CD4-positive, alpha-beta T cell (primary cell): Measurements from ENCODE around the gene KCNMA1. TPM values are rescaled to one million over a fixed set of nuclear protein-coding genes. Genes with fewer than 3 reads are reported as not detected.

Experiments used
- ATAC-seq: fragments of 200-7000 bp; cut with Tn5 transposase; one replicate; pipeline ENCODE4 v1.10.0; 2022; ENCODE audit warnings: mild to moderate bottlenecking; ENCODE audit not compliant: poor library complexity
- CTCF ChIA-PET: fragments of 350-600 bp; sonication (Branson Sonifier 250); formaldehyde crosslinking; loops from one replicate; lab custom pipeline; 2021; ENCODE audit warnings: antibody characterized with exemption, inconsistent platforms; lab: Charles Lee
- POLR2A ChIA-PET: fragments of 350-600 bp; sonication (Branson Sonifier 250); formaldehyde crosslinking; loops from one replicate; lab custom pipeline; 2021; ENCODE audit warnings: antibody characterized with exemption, inconsistent platforms; lab: Charles Lee
- DNase-seq, 14 experiments: peaks; one replicate each; pipeline ENCODE4 v3.0.0-alpha.2; 2013 to 2020; ENCODE audit warnings: mixed read lengths in 2 of 14
- H3K27ac ChIP-seq, 2 donors: one replicate each; pipeline versions ENCODE4 v1.5.1 to v1.7.0; 2013; ENCODE audit warnings: low read length in 2 of 2, low read depth in 1 of 2, mild to moderate bottlenecking in 1 of 2
- H3K27me3 ChIP-seq, 2 experiments: 1 replicate in 1 of 2; 2 replicates in 1 of 2; pipeline versions ENCODE4 v1.6.1 to v1.7.0; 2013; ENCODE audit warnings: low read length in 2 of 2, control low read depth in 1 of 2, mild to moderate bottlenecking in 1 of 2, moderate library complexity in 1 of 2; ENCODE audit not compliant: insufficient read depth in 2 of 2, control insufficient read depth in 1 of 2
- H3K36me3 ChIP-seq: one replicate; pipeline ENCODE4 v1.6.1; 2013; ENCODE audit warnings: low read length, control low read depth; ENCODE audit not compliant: insufficient read depth
- H3K4me1 ChIP-seq: one replicate; pipeline ENCODE4 v1.6.1; 2013; ENCODE audit warnings: low read length, control low read depth; ENCODE audit not compliant: insufficient read depth
- H3K4me3 ChIP-seq: one replicate; pipeline ENCODE4 v1.5.1; 2013; ENCODE audit warnings: mild to moderate bottlenecking, low read length, moderate library complexity
- H3K9me3 ChIP-seq, 2 experiments: 1 replicate in 1 of 2; 2 replicates in 1 of 2; pipeline versions ENCODE4 v1.6.1 to v1.7.0; 2013; ENCODE audit warnings: low read length in 2 of 2, mild to moderate bottlenecking in 2 of 2, control low read depth in 1 of 2, moderate library complexity in 1 of 2; ENCODE audit not compliant: control insufficient read depth in 1 of 2, insufficient read depth in 1 of 2
- H3K27ac Mint-ChIP-seq: one replicate; pipeline ENCODE4 v1.8.0; 2020; ENCODE audit warnings: mixed read lengths
- H3K27me3 Mint-ChIP-seq: one replicate; pipeline ENCODE4 v1.8.0; 2021; ENCODE audit warnings: mixed read lengths
- H3K36me3 Mint-ChIP-seq: one replicate; pipeline ENCODE4 v1.8.0; 2021; ENCODE audit warnings: low read depth, mixed read lengths
- H3K4me1 Mint-ChIP-seq: one replicate; pipeline ENCODE4 v1.8.0; 2021; ENCODE audit warnings: low read depth, mixed read lengths
- H3K4me3 Mint-ChIP-seq: one replicate; pipeline ENCODE4 v1.8.0; 2020; ENCODE audit warnings: mild to moderate bottlenecking, mixed read lengths
- H3K9me3 Mint-ChIP-seq: one replicate; pipeline ENCODE4 v1.8.0; 2020; ENCODE audit warnings: mixed read lengths
- CTCF ChIP-seq: fragments of 200-600 bp; IDR thresholded peaks from one replicate; pipeline ENCODE4 v1.8.0; 2022; ENCODE audit warnings: antibody characterized with exemption, mild to moderate bottlenecking
- intact Hi-C, 2 experiments: fragments of 100-400 bp; cut with DNase I in 1 of 2; cut with micrococcal nuclease in 1 of 2; formaldehyde crosslinking; loops; one replicate each; pipeline versions ENCODE4 v1.15.1 to v1.9.0; 2023 to 2025; cut with DNase I, micrococcal nuclease
- total RNA-seq, 174 experiments: library from RNA in 2 of 174; stranded (reverse) in 2 of 174; gene quantifications; one replicate each; pipeline ENCODE4 v1.2.3 and lab custom pipeline; 2021 to 2026

The KCNMA1 gene
- total RNA-seq, 2 experiments from 2014 or later, result not detected

- intact Hi-C loops, result no loop called here
- ATAC-seq (no peak), DNase-seq (no peak)
- no peak overlapping the region for H3K4me3 ChIP-seq
- no peak overlapping the region for H3K27ac ChIP-seq
- no peaks in the 10 kb centered on the region for H3K9me3 Mint-ChIP-seq
- H3K27me3 Mint-ChIP-seq, result peaks cover 70% of the 10 kb centered on the region
- POLR2A ChIA-PET, result no interaction called here
- H3K9me3 ChIP-seq, result no peaks in the 10 kb centered on the region
- H3K27ac Mint-ChIP-seq, result no peak overlapping the region
- no peak overlapping the region for H3K4me3 Mint-ChIP-seq
- peaks cover 26 to 54% of the 10 kb centered on the region in 2 experiments for H3K27me3 ChIP-seq
- no peaks in the 10 kb centered on the region for H3K36me3 ChIP-seq
- no peaks in the 10 kb centered on the region for H3K36me3 Mint-ChIP-seq
- H3K4me1 Mint-ChIP-seq, result no peaks in the 10 kb centered on the region
- CTCF ChIA-PET, result no interaction called here
- TF ChIP-seq CTCF, result no peak
- peaks cover 2% of the 10 kb centered on the region for H3K4me1 ChIP-seq
Observed at GRCh38 chr10:77635402-77636227, 2.0 kb downstream of the KCNMA1 start.

- no peak for ATAC-seq
- Histone ChIP-seq H3K4me3 (no peak overlapping the region), H3K9me3 (no peaks in the 10 kb centered on the region), H3K4me1 (peaks cover 2% of the 10 kb centered on the region), H3K27me3 (peaks cover 25 to 47% of the 10 kb centered on the region in 2 experiments), H3K27ac (no peak overlapping the region), H3K36me3 (no peaks in the 10 kb centered on the region)
- DNase-seq, result no peak
- Mint-ChIP-seq H3K36me3 (no peaks in the 10 kb centered on the region), H3K4me3 (no peak overlapping the region), H3K9me3 (no peaks in the 10 kb centered on the region), H3K4me1 (no peaks in the 10 kb centered on the region), H3K27me3 (peaks cover 64% of the 10 kb centered on the region), H3K27ac (no peak overlapping the region)
- ChIA-PET POLR2A (no interaction called here), CTCF (no interaction called here)
- no peak for TF ChIP-seq CTCF
- intact Hi-C loops, result no loop called here
Observed at GRCh38 chr10:77634939-77635338, 2.7 kb downstream of the KCNMA1 start.

- Mint-ChIP-seq H3K27me3 (peaks cover 60% of the 10 kb centered on the region), H3K27ac (no peak overlapping the region), H3K4me1 (no peaks in the 10 kb centered on the region), H3K36me3 (no peaks in the 10 kb centered on the region), H3K4me3 (no peak overlapping the region), H3K9me3 (no peaks in the 10 kb centered on the region)
- TF ChIP-seq CTCF, result no peak
- Histone ChIP-seq H3K4me3 (no peak overlapping the region), H3K4me1 (peaks cover 2% of the 10 kb centered on the region), H3K36me3 (no peaks in the 10 kb centered on the region), H3K9me3 (no peaks in the 10 kb centered on the region), H3K27ac (no peak overlapping the region), H3K27me3 (peaks cover 12 to 32% of the 10 kb centered on the region in 2 experiments)
- DNase-seq (no peak), ATAC-seq (no peak)
- ChIA-PET POLR2A (no interaction called here), CTCF (no interaction called here)
- intact Hi-C loops, result no loop called here
Observed at GRCh38 chr10:77633376-77633775, 4.2 kb downstream of the KCNMA1 start.
